SK-N-SH (cell line): ENCODE data around the gene DNAJB6. TPM values are rescaled to one million over a fixed set of nuclear protein-coding genes. Genes with fewer than 3 reads are reported as not detected.

ENCODE experiments used
- CTCF ChIA-PET: fragments of 300-600, 350-600 bp; formaldehyde crosslinking; extraction: SDS; loops from one replicate; lab custom pipeline; 2021; lab: Yijun Ruan, JAX
- POLR2A ChIA-PET: fragments of 350-600 bp; sonication (Branson Sonifier 250); formaldehyde crosslinking; extraction: SDS; loops from one replicate; lab custom pipeline; 2020; ENCODE audit warnings: antibody characterized with exemption, inconsistent platforms; lab: Yijun Ruan, JAX
- DNase-seq: peaks from one replicate; pipeline ENCODE4 v3.0.0; 2012
- H2AFZ ChIP-seq: fragments of 200-600 bp; sonication (generic); 2 replicates; pipeline ENCODE4 v1.8.1; 2016; ENCODE audit warnings: antibody characterized with exemption, mild to moderate bottlenecking, low read depth
- H3F3A ChIP-seq: fragments of 200-600 bp; sonication (generic); replicated peaks from 2 replicates; pipeline ENCODE3; 2016; ENCODE audit warnings: antibody characterized with exemption, mild to moderate bottlenecking; ENCODE audit not compliant: insufficient read depth
- H3K27ac ChIP-seq, 2 experiments: fragments of 200-500 bp in 1 of 2; fragments of 200-600 bp in 1 of 2; sonication (Bioruptor generic) in 1 of 2; sonication (generic), shearing (Covaris generic) in 1 of 2; 2 replicates each; pipeline versions ENCODE4 v1.5.1 to v1.6.1; 2014 to 2016; ENCODE audit warnings: low read depth in 2 of 2, inconsistent platforms in 1 of 2, low read length in 1 of 2, mild to moderate bottlenecking in 1 of 2, mixed read lengths in 1 of 2
- H3K27me3 ChIP-seq: fragments of 200-600 bp; sonication (generic), shearing (Covaris generic); 2 replicates; pipeline ENCODE4 v1.6.1; 2016; ENCODE audit warnings: mixed run types; ENCODE audit not compliant: insufficient read depth
- H3K36me3 ChIP-seq, 2 experiments: fragments of 200-500 bp in 1 of 2; fragments of 200-600 bp in 1 of 2; sonication (Bioruptor generic) in 1 of 2; sonication (generic) in 1 of 2; replicated peaks in 1 of 2; 2 replicates each; pipeline versions ENCODE3 to v1.5.1; 2014 to 2016; ENCODE audit warnings: low read length in 1 of 2, mild to moderate bottlenecking in 1 of 2; ENCODE audit not compliant: insufficient read depth in 2 of 2, control insufficient read depth in 1 of 2
- H3K4me1 ChIP-seq, 2 experiments: fragments of 200-500 bp in 1 of 2; fragments of 200-600 bp in 1 of 2; sonication (Bioruptor generic) in 1 of 2; sonication (generic), shearing (Covaris generic) in 1 of 2; 2 replicates each; pipeline versions ENCODE4 v1.5.1 to v1.6.1; 2014 to 2016; ENCODE audit warnings: low read depth in 1 of 2, low read length in 1 of 2, mixed run types in 1 of 2; ENCODE audit not compliant: insufficient read depth in 2 of 2, control insufficient read depth in 1 of 2
- H3K4me2 ChIP-seq: fragments of 200-600 bp; sonication (generic), shearing (Covaris generic); 2 replicates; pipeline ENCODE4 v1.6.1; 2017; ENCODE audit warnings: mixed run types
- H3K4me3 ChIP-seq, 2 experiments: fragments of 200-500 bp in 1 of 2; fragments of 200-600 bp in 1 of 2; sonication (Bioruptor generic) in 1 of 2; sonication (generic), shearing (Covaris generic) in 1 of 2; 2 replicates each; pipeline versions ENCODE4 v1.5.1 to v1.8.1; 2014 to 2016; ENCODE audit warnings: low read depth in 2 of 2, inconsistent platforms in 1 of 2, low read length in 1 of 2, mild to moderate bottlenecking in 1 of 2, mixed read lengths in 1 of 2, moderate library complexity in 1 of 2
- H3K79me2 ChIP-seq: fragments of 200-600 bp; sonication (generic); 2 replicates; pipeline ENCODE4 v1.8.1; 2017; ENCODE audit warnings: mild to moderate bottlenecking; ENCODE audit not compliant: insufficient read depth
- H3K9ac ChIP-seq: fragments of 200-600 bp; sonication (generic); 2 replicates; pipeline ENCODE4 v1.6.1; 2017; ENCODE audit warnings: mixed run types
- H3K9me2 ChIP-seq: fragments of 200-600 bp; sonication (generic); 2 replicates; pipeline ENCODE4 v1.6.1; 2017; ENCODE audit warnings: mixed run types
- H3K9me3 ChIP-seq: fragments of 200-600 bp; sonication (generic); 2 replicates; pipeline ENCODE4 v1.6.1; 2017; ENCODE audit warnings: mixed run types, mild to moderate bottlenecking, moderate library complexity
- H4K20me1 ChIP-seq: fragments of 200-600 bp; sonication (generic); 2 replicates; pipeline ENCODE4 v1.6.1; 2017; ENCODE audit warnings: mild to moderate bottlenecking, mixed run types; ENCODE audit not compliant: insufficient read depth
- CHD2 ChIP-seq: fragments of 150-350 bp; IDR thresholded peaks from 2 replicates; pipeline ENCODE4 v1.6.1; 2018; ENCODE audit warnings: low read length; ENCODE audit not compliant: partially characterized antibody
- FOSL2 ChIP-seq: IDR thresholded peaks from 2 replicates; pipeline ENCODE4 v1.4.0; 2012; ENCODE audit warnings: low read depth, mild to moderate bottlenecking, moderate library complexity, borderline replicate concordance
- GATA2 ChIP-seq: sonication (generic); formaldehyde crosslinking; IDR thresholded peaks from 2 replicates; pipeline ENCODE4 v1.5.0; 2020; ENCODE audit warnings: mild to moderate bottlenecking, missing genetic modification reagents
- JUND ChIP-seq: IDR thresholded peaks from 2 replicates; pipeline ENCODE4 v1.4.0; 2012
- MEF2A ChIP-seq: IDR thresholded peaks from 2 replicates; pipeline ENCODE4 v1.4.0; 2012; ENCODE audit warnings: low read depth, borderline replicate concordance
- NFIC ChIP-seq: IDR thresholded peaks from 2 replicates; pipeline ENCODE4 v1.4.0; 2012; ENCODE audit warnings: borderline replicate concordance
- PBX3 ChIP-seq: IDR thresholded peaks from 2 replicates; pipeline ENCODE4; 2012
- RCOR1 ChIP-seq: fragments of 150-350 bp; IDR thresholded peaks from 2 replicates; pipeline ENCODE4 v1.6.1; 2017; ENCODE audit warnings: antibody characterized with exemption, low read length
- REST ChIP-seq: IDR thresholded peaks from 2 replicates; pipeline ENCODE4 v1.6.1; 2012; ENCODE audit warnings: mild to moderate bottlenecking, low read depth, low read length, moderate library complexity
- RXRA ChIP-seq: IDR thresholded peaks from 2 replicates; pipeline ENCODE4 v1.4.0; 2012; ENCODE audit warnings: low read depth, mild to moderate bottlenecking, borderline replicate concordance
- SIN3A ChIP-seq: IDR thresholded peaks from 2 replicates; pipeline ENCODE4 v1.6.1; 2012; ENCODE audit warnings: low read depth, mild to moderate bottlenecking, low read length, moderate library complexity, borderline replicate concordance
- TAF1 ChIP-seq: IDR thresholded peaks from 2 replicates; pipeline ENCODE4 v1.6.1; 2012; ENCODE audit warnings: low read depth, mild to moderate bottlenecking, low read length, moderate library complexity, borderline replicate concordance
- USF1 ChIP-seq: IDR thresholded peaks from 2 replicates; pipeline ENCODE4 v1.4.0; 2012; ENCODE audit warnings: low read depth, borderline replicate concordance
- WGBS: methylation state at CpG from one replicate; pipeline ENCODE4 v1.1.6; 2017; ENCODE audit warnings: low lambda C conversion rate; 5-methylcytosine and 5-hydroxymethylcytosine counted together
- polyA plus RNA-seq, 3 experiments: library from polyadenylated mRNA; depleted of rRNA; stranded (reverse); fragments of >200 nt; gene quantifications; 2 replicates each; pipeline ENCODE4 v1.2.3, GENCODE V29; 2012
- TF ChIP-seq, protein P1 (sequence below): fragments of 150-350 bp; IDR thresholded peaks from 2 replicates; pipeline ENCODE4 v1.6.1; 2016; ENCODE audit warnings: mild to moderate bottlenecking, low read depth, low read length

DNAJB6 gene
- polyA plus RNA-seq, 1 of the 3 experiments (the other 2 are of a cell fraction), result 176 TPM

DNA sequence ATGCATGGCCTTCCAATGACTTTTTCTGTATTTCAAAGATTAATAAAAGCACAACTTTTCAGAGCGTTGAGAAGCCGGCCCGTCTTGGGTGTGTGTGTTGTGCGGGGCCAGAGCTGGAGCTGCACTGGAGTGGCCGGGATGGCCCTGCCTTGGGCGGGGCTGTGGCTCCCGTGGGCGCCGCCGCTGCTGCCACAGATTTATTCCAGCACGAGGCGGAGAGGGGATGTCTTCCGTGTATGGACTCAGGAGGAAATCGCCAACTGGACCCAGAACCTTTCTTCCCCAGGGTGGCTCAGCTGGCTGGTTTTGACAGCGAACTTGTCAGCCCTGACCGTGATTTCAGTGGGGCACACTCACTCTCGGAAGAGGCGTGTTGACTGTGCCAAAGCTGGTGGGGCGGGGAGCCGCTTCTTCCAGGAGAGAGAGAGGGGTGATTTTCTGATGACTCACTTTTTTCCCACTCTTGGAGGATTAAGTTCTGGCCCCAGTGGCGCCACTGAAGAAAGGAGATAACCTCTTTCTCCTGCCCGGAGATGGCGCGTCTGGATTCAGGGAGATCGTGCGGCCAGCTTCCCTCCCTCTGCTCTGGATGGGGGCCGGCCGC lies 72.4 kb downstream of the DNAJB6 start:
- Histone ChIP-seq H3K4me3 (no peak overlapping the region), H3K36me3 (peaks cover 16 to 59% of the 10 kb centered on the region in 2 experiments), H4K20me1 (peaks cover 45% of the 10 kb centered on the region), H3K4me2 (no peak overlapping the region), H3F3A (peaks cover 22% of the 10 kb centered on the region), H3K27me3 (no peaks in the 10 kb centered on the region), H3K9me3 (no peaks in the 10 kb centered on the region), H3K9ac (no peak overlapping the region), H3K9me2 (no peaks in the 10 kb centered on the region), H3K79me2 (peaks cover 3% of the 10 kb centered on the region; the same call in 1 of the 2 replicates), H2AFZ (no peak overlapping the region), H3K27ac (no peak overlapping the region), H3K4me1 (peaks cover 0 to 29% of the 10 kb centered on the region in 2 experiments; a peak in 2 of 4 replicates)
- ChIA-PET POLR2A (no interaction called here), CTCF (interaction anchor here (1.3 to 5.9 kb wide), 2 partner anchors 14 to 23 kb away, joined by 5 to 56 read pairs; no protein-coding TSS in a partner anchor)
- TF ChIP-seq REST, result no peak
- TF ChIP-seq TAF1, result no peak
- TF ChIP-seq CHD2, result no peak
- no peak for TF ChIP-seq RXRA
- TF ChIP-seq USF1, result no peak
- TF ChIP-seq, protein P1, sequence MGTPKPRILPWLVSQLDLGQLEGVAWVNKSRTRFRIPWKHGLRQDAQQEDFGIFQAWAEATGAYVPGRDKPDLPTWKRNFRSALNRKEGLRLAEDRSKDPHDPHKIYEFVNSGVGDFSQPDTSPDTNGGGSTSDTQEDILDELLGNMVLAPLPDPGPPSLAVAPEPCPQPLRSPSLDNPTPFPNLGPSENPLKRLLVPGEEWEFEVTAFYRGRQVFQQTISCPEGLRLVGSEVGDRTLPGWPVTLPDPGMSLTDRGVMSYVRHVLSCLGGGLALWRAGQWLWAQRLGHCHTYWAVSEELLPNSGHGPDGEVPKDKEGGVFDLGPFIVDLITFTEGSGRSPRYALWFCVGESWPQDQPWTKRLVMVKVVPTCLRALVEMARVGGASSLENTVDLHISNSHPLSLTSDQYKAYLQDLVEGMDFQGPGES, result no peak
- no peak for TF ChIP-seq NFIC
- no peak for TF ChIP-seq MEF2A
- no peak for TF ChIP-seq JUND
- no peak for TF ChIP-seq RCOR1
- no peak for TF ChIP-seq FOSL2
- TF ChIP-seq PBX3, result no peak
- no peak for TF ChIP-seq GATA2 (CRISPR knock-in tag)
- no peak for TF ChIP-seq SIN3A
- WGBS, result 91% methylated on average over 25 of the region's 28 CpGs
- no peak for DNase-seq
